ENCODE data around the gene MYOM3.

MYOM3 gene

GRCh38 chr1:24156542-24157260, 44.8 kb upstream of the MYOM3 start:
- no peaks in the 10 kb centered on the region for H3K79me1 ChIP-seq (replicated peaks; ENCODE audit: low read length, poor library complexity, severe bottlenecking)
- no peak overlapping the region for H3K18ac ChIP-seq (ENCODE audit: low read depth in 1 of 2, low read length in 2 of 2)

DNA sequence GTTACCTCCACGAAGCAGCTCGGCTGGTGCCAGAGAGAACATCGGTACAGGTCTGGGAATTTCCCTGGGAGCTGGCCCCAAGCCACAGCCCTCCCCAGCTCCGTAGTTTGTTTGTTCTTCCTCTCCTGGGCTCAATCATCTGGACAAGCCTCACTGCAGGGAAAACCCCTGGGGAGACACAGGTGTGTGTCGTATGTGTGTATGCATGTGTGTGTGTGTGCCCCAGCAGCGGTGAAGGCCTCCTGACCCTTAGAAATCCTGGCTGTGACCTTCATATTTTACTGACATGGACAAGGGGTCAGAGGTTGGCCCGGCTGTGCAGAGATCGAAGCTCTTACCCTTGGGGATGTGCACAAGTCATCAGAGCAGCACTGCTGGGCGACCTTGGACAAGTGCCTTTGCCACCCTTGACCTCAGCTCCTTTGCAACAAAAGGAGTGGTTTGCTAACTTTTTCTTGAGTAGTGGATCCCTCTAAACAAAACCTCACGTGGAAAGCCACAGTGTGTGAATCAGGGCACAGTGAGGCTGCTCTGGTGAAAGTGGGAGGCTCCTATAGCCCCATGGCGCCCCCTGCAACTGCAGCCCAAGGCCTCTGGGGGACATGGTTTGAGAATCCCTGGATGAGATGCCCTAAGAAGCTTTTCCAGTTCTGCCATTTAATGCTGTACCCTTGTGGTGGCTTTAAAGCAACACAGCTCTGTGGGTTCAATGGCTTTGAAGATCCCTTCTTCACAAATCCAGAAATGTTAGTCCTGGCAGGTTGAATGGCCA, 43.3 kb upstream of the MYOM3 start:
- Histone ChIP-seq H3K4ac (ENCODE audit: low read depth in 1 of 2, low read length in 2 of 2) (no peak overlapping the region), H3K4me2 (ENCODE audit: low read length, poor library complexity, severe bottlenecking) (no peak overlapping the region), H3K18ac (ENCODE audit: low read depth in 1 of 2, low read length in 2 of 2) (no peak overlapping the region), H3K4me1 (ENCODE audit: control insufficient read depth, insufficient read depth, low read depth, low read length) (peaks cover 4% of the 10 kb centered on the region), H2BK12ac (ENCODE audit: low read length in 2 of 2) (no peak overlapping the region), H2AFZ (ENCODE audit: low read depth, low read length) (no peak overlapping the region), H4K91ac (ENCODE audit: low read length) (no peak overlapping the region), H3K9ac (ENCODE audit: low read length) (no peak overlapping the region), H4K8ac (ENCODE audit: low read length) (no peak overlapping the region), H3K14ac (ENCODE audit: low read length in 2 of 2) (no peak overlapping the region), H3K23ac (ENCODE audit: low read length in 2 of 2) (no peak overlapping the region), H2BK5ac (ENCODE audit: low read depth, low read length, poor library complexity, severe bottlenecking) (no peak overlapping the region), H2AK5ac (ENCODE audit: low read length, severe bottlenecking) (no peak overlapping the region), H3K27me3 (ENCODE audit: control insufficient read depth in 1 of 2, insufficient read depth in 1 of 2, low read length in 2 of 2) (peaks cover 33 to 75% of the 10 kb centered on the region in 2 experiments), H2BK120ac (ENCODE audit: low read depth, low read length) (no peak overlapping the region), H3K36me3 (ENCODE audit: control insufficient read depth in 1 of 2, insufficient read depth in 2 of 2, low read depth in 1 of 2, low read length in 2 of 2) (no peaks in the 10 kb centered on the region), H3K4me3 (ENCODE audit: insufficient read depth in 1 of 2, low read depth in 1 of 2, low read length in 2 of 2) (no peak overlapping the region), H3K9me3 (ENCODE audit: control insufficient read depth, low read length) (no peaks in the 10 kb centered on the region), H2BK15ac (ENCODE audit: low read depth, poor library complexity, severe bottlenecking) (no peak overlapping the region), H3K79me1 (replicated peaks; ENCODE audit: low read length, poor library complexity, severe bottlenecking) (no peaks in the 10 kb centered on the region), H3K27ac (ENCODE audit: low read length, poor library complexity, severe bottlenecking) (no peak overlapping the region)
- no peak for DNase-seq
- 72% methylated on average over 11 of the region's 11 CpGs for WGBS

More at GRCh38 chr1:24156542-24157260, 44.8 kb upstream of the MYOM3 start:
- DNase-seq: no peak
- Histone ChIP-seq H3K23ac (ENCODE audit: low read length in 2 of 2) (no peak overlapping the region), H3K27ac (ENCODE audit: low read length, poor library complexity, severe bottlenecking) (no peak overlapping the region), H3K27me3 (ENCODE audit: control insufficient read depth in 1 of 2, insufficient read depth in 1 of 2, low read length in 2 of 2) (peaks cover 22 to 78% of the 10 kb centered on the region in 2 experiments), H3K4me1 (ENCODE audit: control insufficient read depth, insufficient read depth, low read depth, low read length) (peaks cover 3% of the 10 kb centered on the region), H4K91ac (ENCODE audit: low read length) (no peak overlapping the region), H2AFZ (ENCODE audit: low read depth, low read length) (no peak overlapping the region), H3K9me3 (ENCODE audit: control insufficient read depth, low read length) (no peaks in the 10 kb centered on the region), H3K36me3 (ENCODE audit: control insufficient read depth in 1 of 2, insufficient read depth in 2 of 2, low read depth in 1 of 2, low read length in 2 of 2) (no peaks in the 10 kb centered on the region), H2BK15ac (ENCODE audit: low read depth, poor library complexity, severe bottlenecking) (no peak overlapping the region), H3K14ac (ENCODE audit: low read length in 2 of 2) (no peak overlapping the region), H3K4me3 (ENCODE audit: insufficient read depth in 1 of 2, low read depth in 1 of 2, low read length in 2 of 2) (no peak overlapping the region), H4K8ac (ENCODE audit: low read length) (no peak overlapping the region), H3K9ac (ENCODE audit: low read length) (no peak overlapping the region), H2BK5ac (ENCODE audit: low read depth, low read length, poor library complexity, severe bottlenecking) (no peak overlapping the region), H2BK120ac (ENCODE audit: low read depth, low read length) (no peak overlapping the region), H3K4ac (ENCODE audit: low read depth in 1 of 2, low read length in 2 of 2) (no peak overlapping the region), H3K4me2 (ENCODE audit: low read length, poor library complexity, severe bottlenecking) (no peak overlapping the region), H2AK5ac (ENCODE audit: low read length, severe bottlenecking) (no peak overlapping the region), H2BK12ac (ENCODE audit: low read length in 2 of 2) (no peak overlapping the region)
- 93% methylated on average over 18 of the region's 18 CpGs for WGBS

DNA sequence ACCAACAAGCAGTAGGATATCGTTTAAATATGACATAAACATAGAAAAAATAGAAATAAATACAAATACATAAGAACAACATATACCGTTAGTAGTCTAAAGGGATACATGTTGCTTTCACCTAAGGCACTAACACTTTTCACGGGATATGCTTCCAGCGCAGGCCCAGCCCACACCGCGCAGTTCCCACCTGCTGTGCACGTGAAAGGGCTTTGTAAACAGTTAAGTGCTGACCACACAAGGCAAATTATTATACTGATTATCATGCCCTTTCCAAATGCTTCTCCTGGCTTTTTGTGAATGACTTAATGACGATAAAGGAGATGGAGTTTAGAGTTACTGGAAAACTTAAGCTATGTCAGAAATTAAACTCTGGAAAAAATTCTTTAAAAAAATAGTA, 42.3 kb upstream of the MYOM3 start:
- no peak for DNase-seq
- H3K4me2 ChIP-seq (ENCODE audit: low read length, poor library complexity, severe bottlenecking): no peak overlapping the region
- WGBS: 55% methylated on average over 5 of the region's 8 CpGs
- no peak overlapping the region for H3K4me3 ChIP-seq (ENCODE audit: insufficient read depth in 1 of 2, low read depth in 1 of 2, low read length in 2 of 2)
- no peak overlapping the region for H3K4ac ChIP-seq (ENCODE audit: low read depth in 1 of 2, low read length in 2 of 2)
- H3K9ac ChIP-seq (ENCODE audit: low read length): no peak overlapping the region
- H4K8ac ChIP-seq (ENCODE audit: low read length): no peak overlapping the region
- no peak overlapping the region for H2AFZ ChIP-seq (ENCODE audit: low read depth, low read length)
- H2BK12ac ChIP-seq (ENCODE audit: low read length in 2 of 2): no peak overlapping the region
- no peak overlapping the region for H3K18ac ChIP-seq (ENCODE audit: low read depth in 1 of 2, low read length in 2 of 2)
- H2BK15ac ChIP-seq (ENCODE audit: low read depth, poor library complexity, severe bottlenecking): no peak overlapping the region
- no peak overlapping the region for H2BK120ac ChIP-seq (ENCODE audit: low read depth, low read length)
- no peaks in the 10 kb centered on the region for H3K9me3 ChIP-seq (ENCODE audit: control insufficient read depth, low read length)
- H2BK5ac ChIP-seq (ENCODE audit: low read depth, low read length, poor library complexity, severe bottlenecking): no peak overlapping the region
- H3K36me3 ChIP-seq (ENCODE audit: control insufficient read depth in 1 of 2, insufficient read depth in 2 of 2, low read depth in 1 of 2, low read length in 2 of 2): no peaks in the 10 kb centered on the region
- peaks cover 6% of the 10 kb centered on the region for H3K4me1 ChIP-seq (ENCODE audit: control insufficient read depth, insufficient read depth, low read depth, low read length)
- no peaks in the 10 kb centered on the region for H3K79me1 ChIP-seq (replicated peaks; ENCODE audit: low read length, poor library complexity, severe bottlenecking)
- H3K23ac ChIP-seq (ENCODE audit: low read length in 2 of 2): no peak overlapping the region
- H3K14ac ChIP-seq (ENCODE audit: low read length in 2 of 2): no peak overlapping the region
- no peak overlapping the region for H3K27ac ChIP-seq (ENCODE audit: low read length, poor library complexity, severe bottlenecking)
- H3K27me3 ChIP-seq (ENCODE audit: control insufficient read depth in 1 of 2, insufficient read depth in 1 of 2, low read length in 2 of 2): peaks cover 39 to 67% of the 10 kb centered on the region in 2 experiments
- H2AK5ac ChIP-seq (ENCODE audit: low read length, severe bottlenecking): no peak overlapping the region
- H4K91ac ChIP-seq (ENCODE audit: low read length): no peak overlapping the region
